KMS-11 (cell line): ENCODE data around the gene CD247.

Experiments used
- H2AFZ ChIP-seq: fragments of 200-600 bp; sonication (generic); 2 replicates; pipeline ENCODE4 v1.6.1; 2016; ENCODE audit warnings: antibody characterized with exemption, mixed run types, low read depth
- H3K27ac ChIP-seq: fragments of 200-600 bp; sonication (generic); 2 replicates; pipeline ENCODE4 v1.6.1; 2016; ENCODE audit warnings: mild to moderate bottlenecking, mixed run types
- H3K27me3 ChIP-seq: fragments of 200-600 bp; sonication (generic); 2 replicates; pipeline ENCODE4 v1.6.1; 2017; ENCODE audit warnings: mild to moderate bottlenecking, low read depth, mixed run types, moderate library complexity; ENCODE audit not compliant: insufficient read depth
- H3K36me3 ChIP-seq: fragments of 200-600 bp; sonication (generic); 2 replicates; pipeline ENCODE4 v1.6.1; 2017; ENCODE audit warnings: mild to moderate bottlenecking, mixed run types; ENCODE audit not compliant: insufficient read depth
- H3K4me1 ChIP-seq: fragments of 200-600 bp; sonication (generic); 2 replicates; pipeline ENCODE4 v1.6.1; 2016; ENCODE audit warnings: mild to moderate bottlenecking, low read depth, mixed run types; ENCODE audit not compliant: poor library complexity, severe bottlenecking
- H3K4me2 ChIP-seq: fragments of 200-600 bp; sonication (generic); 2 replicates; pipeline ENCODE4 v1.7.0; 2016; ENCODE audit warnings: mild to moderate bottlenecking, mixed run types
- H3K4me3 ChIP-seq: fragments of 200-600 bp; sonication (generic); IDR thresholded peaks from 2 replicates; pipeline ENCODE4 v1.6.1; 2017; ENCODE audit warnings: low read depth, low read length, mixed read lengths; ENCODE audit not compliant: insufficient read depth
- H3K79me2 ChIP-seq: fragments of 200-600 bp; sonication (generic); 2 replicates; pipeline ENCODE4 v1.6.1; 2016; ENCODE audit warnings: low read depth, mixed run types; ENCODE audit not compliant: insufficient read depth
- H3K9ac ChIP-seq: fragments of 200-600 bp; sonication (generic); 2 replicates; pipeline ENCODE4 v1.6.1; 2016; ENCODE audit warnings: mild to moderate bottlenecking, mixed run types
- H4K20me1 ChIP-seq: fragments of 200-600 bp; sonication (generic); 2 replicates; pipeline ENCODE4 v1.6.1; 2016; ENCODE audit warnings: mild to moderate bottlenecking, mixed run types; ENCODE audit not compliant: insufficient read depth
- CTCF ChIP-seq: fragments of 200-600 bp; sonication (generic); conservative IDR thresholded peaks from 2 replicates; pipeline ENCODE4 v1.6.1; 2017; ENCODE audit warnings: low read depth, mild to moderate bottlenecking, antibody characterized with exemption, low read length, moderate library complexity, mixed read lengths

Gene CD247

DNA sequence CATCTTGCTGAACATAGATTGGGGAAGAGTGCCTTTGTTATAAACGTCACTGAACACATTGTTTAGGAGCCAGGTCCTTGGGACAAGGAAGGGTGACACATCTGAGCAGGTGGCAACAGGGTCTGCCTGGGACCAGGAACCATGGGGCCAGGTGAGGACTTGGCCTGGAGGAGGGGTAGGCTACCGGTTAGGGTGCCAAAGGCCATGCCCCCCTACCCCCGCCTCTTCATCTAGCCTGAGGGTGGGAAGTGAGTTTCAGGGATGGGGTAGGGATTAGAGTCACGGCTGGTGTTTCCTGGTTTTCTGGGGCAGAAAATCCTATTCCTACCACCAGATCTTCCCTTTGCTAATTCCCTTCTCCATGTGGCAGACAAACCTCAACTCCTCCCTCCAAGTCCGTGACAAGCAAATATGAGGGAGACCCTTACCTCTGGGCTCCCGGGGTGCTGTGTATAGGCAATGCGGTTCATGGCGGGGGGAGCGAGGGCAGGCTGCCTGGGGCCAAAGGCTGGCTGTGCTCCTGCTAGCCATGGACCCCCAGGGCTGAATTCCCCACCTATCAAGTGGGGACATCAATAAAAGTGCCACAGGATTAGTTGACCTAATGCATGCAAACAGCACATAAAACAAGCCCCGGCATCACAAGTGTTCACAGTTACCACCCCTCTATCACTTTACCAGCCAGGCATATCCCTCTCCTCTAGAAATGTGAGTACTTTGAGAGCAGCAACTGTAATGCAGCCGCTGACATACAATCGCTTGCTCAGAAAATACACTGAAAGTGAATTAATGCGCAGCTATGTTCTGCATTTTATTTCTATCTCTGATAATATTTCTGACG, 14.5 kb downstream of the CD247 start:
- Histone ChIP-seq H3K27me3 (no peaks in the 10 kb centered on the region), H3K4me1 (peaks cover 35% of the 10 kb centered on the region), H3K36me3 (no peaks in the 10 kb centered on the region), H3K4me2 (no peak overlapping the region), H3K9ac (no peak overlapping the region), H4K20me1 (no peaks in the 10 kb centered on the region), H2AFZ (no peak overlapping the region), H3K79me2 (no peaks in the 10 kb centered on the region), H3K4me3 (no peak overlapping the region), H3K27ac (no peak overlapping the region)
- no peak for TF ChIP-seq CTCF

DNA sequence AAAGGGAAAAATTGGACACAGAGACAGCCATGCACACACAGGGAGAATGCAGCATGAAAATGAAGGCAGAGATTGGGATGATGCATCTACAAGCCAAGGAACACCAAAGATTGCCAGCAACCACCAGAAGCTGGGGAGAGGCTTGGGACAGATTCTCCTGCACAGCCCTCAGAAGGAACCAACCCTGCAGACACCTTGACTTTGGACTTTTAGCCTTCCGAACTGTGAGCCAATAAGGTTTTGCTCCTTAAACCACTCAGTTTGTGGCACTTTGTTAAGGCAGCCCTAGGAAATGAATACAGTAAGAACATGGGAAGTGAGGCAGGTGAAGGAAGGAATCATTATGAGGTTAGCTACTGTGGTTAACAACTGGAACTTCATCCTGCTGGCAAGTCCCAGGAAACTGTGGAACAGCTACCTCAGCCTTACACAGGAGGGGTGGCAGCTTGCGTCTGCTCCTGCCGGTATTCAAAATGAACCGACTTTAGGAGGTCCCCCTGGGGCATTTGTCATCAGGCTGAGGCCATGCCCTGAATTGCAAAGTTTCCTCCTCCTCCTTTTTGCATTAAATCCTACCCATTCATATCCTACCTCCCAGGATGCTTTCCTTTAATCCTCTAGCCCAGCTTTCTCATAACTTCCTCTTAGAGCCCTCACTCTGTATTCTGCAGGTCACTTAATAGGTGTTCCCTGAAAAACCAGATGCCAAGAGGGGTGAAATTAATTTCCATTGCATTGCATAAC, 15.4 kb downstream of the CD247 start:
- Histone ChIP-seq H3K4me1 (peaks cover 45% of the 10 kb centered on the region), H3K79me2 (no peaks in the 10 kb centered on the region), H3K4me2 (no peak overlapping the region), H3K27me3 (no peaks in the 10 kb centered on the region), H2AFZ (no peak overlapping the region; the same call in 1 of the 2 replicates), H4K20me1 (no peaks in the 10 kb centered on the region), H3K9ac (no peak overlapping the region), H3K4me3 (no peak overlapping the region), H3K27ac (no peak overlapping the region), H3K36me3 (no peaks in the 10 kb centered on the region)
- TF ChIP-seq CTCF, result no peak

GRCh38 chr1:167502192-167502551, 16.2 kb downstream of the CD247 start:
- Histone ChIP-seq H2AFZ (peak overlapping the region; percentile 31), H3K9ac (no peak overlapping the region), H3K27ac (peak overlapping the region; percentile 28; the same call in 1 of the 2 replicates), H3K4me1 (peaks cover 52% of the 10 kb centered on the region), H3K27me3 (no peaks in the 10 kb centered on the region), H3K4me2 (no peak overlapping the region), H3K36me3 (no peaks in the 10 kb centered on the region), H3K4me3 (no peak overlapping the region), H4K20me1 (no peaks in the 10 kb centered on the region), H3K79me2 (no peaks in the 10 kb centered on the region)
- no peak for TF ChIP-seq CTCF

- Histone ChIP-seq H3K79me2 (no peaks in the 10 kb centered on the region), H3K27me3 (no peaks in the 10 kb centered on the region), H3K36me3 (no peaks in the 10 kb centered on the region), H3K4me3 (no peak overlapping the region), H3K4me2 (peak overlapping the region; percentile 72; the same call in 1 of the 2 replicates), H4K20me1 (no peaks in the 10 kb centered on the region), H3K27ac (peak overlapping the region; percentile 28), H3K4me1 (peaks cover 55% of the 10 kb centered on the region), H3K9ac (no peak overlapping the region; the same call in 1 of the 2 replicates), H2AFZ (peak overlapping the region; percentile 31)
- no peak for TF ChIP-seq CTCF
Measured at GRCh38 chr1:167501515-167502191, 16.7 kb downstream of the CD247 start.
